ENCODE data around the gene MUC12. TPM values are rescaled to one million over a fixed set of nuclear protein-coding genes. Genes with fewer than 3 reads are reported as not detected.

Gene MUC12
- total and polyA plus RNA-seq, 2 of the 8 experiments (the other 6 are each of a cell fraction or from before 2014, with no cell fraction given), result 7.7 to 16.2 TPM

DNA sequence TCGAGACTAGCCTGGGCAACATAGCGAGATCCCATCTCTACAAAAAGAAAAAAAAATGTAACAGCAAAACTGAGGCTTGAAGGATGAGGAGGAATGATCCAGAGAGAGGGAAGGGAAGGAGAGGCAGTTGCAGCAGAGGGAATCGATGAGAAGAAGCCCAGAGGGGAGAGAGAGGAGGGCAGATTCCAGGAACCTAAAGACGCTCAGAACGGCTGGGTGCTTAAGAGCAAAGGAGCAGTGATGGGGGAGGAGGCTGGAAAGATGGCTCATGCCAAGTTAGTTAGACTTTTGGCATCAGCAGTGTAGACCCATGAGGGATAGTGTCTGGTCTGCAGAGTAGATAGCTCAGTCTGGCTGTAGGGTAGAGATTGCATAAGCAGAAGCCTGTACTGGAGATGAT, 40.3 kb downstream of the MUC12 start:
- FAIRE-seq (no peak), DNase-seq (ENCODE audit: low read depth in 1 of 2, low spot score in 2 of 2) (no peak)
- Histone ChIP-seq H3K27ac (ENCODE audit: low read depth, low read length) (no peak overlapping the region), H3K4me1 (replicated peaks in 1 of 4; ENCODE audit: control insufficient read depth in 3 of 4, insufficient read depth in 4 of 4, low read length in 3 of 4) (no peaks in the 10 kb centered on the region), H2BK120ac (replicated peaks; ENCODE audit: low read depth, low read length) (no peak overlapping the region), H3K4me3 (ENCODE audit: extremely low read depth in 1 of 4, insufficient read depth in 2 of 4, low read depth in 3 of 4, low read length in 4 of 4) (no peak overlapping the region), H3K79me2 (ENCODE audit: control insufficient read depth in 1 of 2, insufficient read depth in 2 of 2, low read length in 2 of 2) (no peaks in the 10 kb centered on the region), H3K18ac (ENCODE audit: extremely low read depth, low read length) (no peak overlapping the region), H3K4me2 (ENCODE audit: insufficient read depth in 1 of 2, low read depth in 2 of 2, low read length in 2 of 2) (no peak overlapping the region), H3K36me3 (ENCODE audit: control insufficient read depth in 2 of 4, insufficient read depth in 4 of 4, low read length in 3 of 4) (peaks cover 0 to 2% (median 0%) of the 10 kb centered on the region in 4 experiments; a peak in 1 of 8 replicates), H4K20me1 (replicated peaks in 1 of 2; ENCODE audit: control insufficient read depth in 1 of 2, insufficient read depth in 2 of 2, low read length in 2 of 2) (no peaks in the 10 kb centered on the region), H2BK15ac (ENCODE audit: low read length) (no peak overlapping the region), H4K8ac (ENCODE audit: extremely low read depth, insufficient read depth, low read length) (no peak overlapping the region), H3K27me3 (replicated peaks in 1 of 4; ENCODE audit: control insufficient read depth in 3 of 4, extremely low read depth in 1 of 4, insufficient read depth in 3 of 4, low read length in 3 of 4) (peaks cover 0 to 2% (median 0%) of the 10 kb centered on the region in 4 experiments; a peak in 1 of 7 replicates), H3K56ac (replicated peaks; ENCODE audit: insufficient read length, low read depth, low read length) (no peak overlapping the region), H2BK20ac (ENCODE audit: low read length) (no peak overlapping the region), H2AFZ (ENCODE audit: low read length) (no peak overlapping the region), H4K5ac (ENCODE audit: insufficient read length, low read depth, low read length) (no peak overlapping the region), H3K4ac (replicated peaks; ENCODE audit: insufficient read length, low read depth, low read length) (no peak overlapping the region), H3K23ac (ENCODE audit: insufficient read length) (no peak overlapping the region), H2BK12ac (ENCODE audit: low read depth, low read length) (no peak overlapping the region), H2AK5ac (ENCODE audit: low read depth, low read length) (no peak overlapping the region), H3K23me2 (ENCODE audit: low read depth, low read length) (no peaks in the 10 kb centered on the region), H3K79me1 (ENCODE audit: low read depth, low read length) (no peaks in the 10 kb centered on the region), H3K14ac (ENCODE audit: insufficient read length) (no peak overlapping the region), H4K91ac (replicated peaks; ENCODE audit: insufficient read length, low read length) (no peak overlapping the region), H2BK5ac (ENCODE audit: low read depth, low read length) (no peak overlapping the region; the same call in 1 of the 2 replicates), H3K9ac (replicated peaks in 1 of 4; ENCODE audit: extremely low read depth in 1 of 4, low read depth in 3 of 4, low read length in 3 of 4) (no peak overlapping the region), H3K9me3 (ENCODE audit: insufficient read depth in 2 of 2, low read depth in 1 of 2, low read length in 1 of 2) (no peaks in the 10 kb centered on the region)
- ChIA-PET CTCF (ENCODE audit: partially characterized antibody) (interaction anchor here (0.9 to 1.6 kb wide), 6 partner anchors 11 to 183 kb away, joined by 3 to 4 read pairs (median 4); partner anchors contain the start of gene MUC17), POLR2A (ENCODE audit: partially characterized antibody) (interaction anchor here (2.3 kb wide), 1 partner anchor 10 kb away, joined by 6 read pairs; the partner anchor contains the start of gene MUC17)
- TF ChIP-seq POLR2A (IDR thresholded peaks at IDR 0.05; ENCODE audit: control extremely low read depth in 1 of 2, low read depth in 2 of 2, low read length in 2 of 2) (no peak), BRCA1 (IDR thresholded peaks at IDR 0.05; ENCODE audit: low read depth, low read length) (no peak), CHD2 (IDR thresholded peaks at IDR 0.05; ENCODE audit: low read length) (no peak), SAP30 (IDR thresholded peaks at IDR 0.05; ENCODE audit: insufficient read depth, insufficient replicate concordance, low read length) (no peak), SIRT6 (IDR thresholded peaks at IDR 0.05; ENCODE audit: low read length) (no peak), SP4 (IDR thresholded peaks at IDR 0.05; ENCODE audit: low read length) (no peak), RFX5 (IDR thresholded peaks at IDR 0.05; ENCODE audit: borderline replicate concordance, low read depth, low read length) (no peak), ASH2L (IDR thresholded peaks at IDR 0.05; ENCODE audit: low read length) (no peak), TAF7 (optimal IDR thresholded peaks at IDR 0.05; ENCODE audit: borderline replicate concordance, low read depth, low read length) (no peak), SIX5 (IDR thresholded peaks at IDR 0.05; ENCODE audit: low read depth, low read length) (no peak), KDM5A (IDR thresholded peaks at IDR 0.05; ENCODE audit: low read length) (no peak), RBBP5 (IDR thresholded peaks at IDR 0.05; ENCODE audit: borderline replicate concordance, low read depth, low read length) (no peak)
- TF ChIP-seq, protein P1, sequence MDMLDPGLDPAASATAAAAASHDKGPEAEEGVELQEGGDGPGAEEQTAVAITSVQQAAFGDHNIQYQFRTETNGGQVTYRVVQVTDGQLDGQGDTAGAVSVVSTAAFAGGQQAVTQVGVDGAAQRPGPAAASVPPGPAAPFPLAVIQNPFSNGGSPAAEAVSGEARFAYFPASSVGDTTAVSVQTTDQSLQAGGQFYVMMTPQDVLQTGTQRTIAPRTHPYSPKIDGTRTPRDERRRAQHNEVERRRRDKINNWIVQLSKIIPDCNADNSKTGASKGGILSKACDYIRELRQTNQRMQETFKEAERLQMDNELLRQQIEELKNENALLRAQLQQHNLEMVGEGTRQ (IDR thresholded peaks at IDR 0.05; ENCODE audit: low read length), result no peak
- WGBS, 2 experiments (ENCODE audit: extremely low coverage in 1 of 2, insufficient coverage in 1 of 2, insufficient read length in 1 of 2, insufficient replicate concordance in 2 of 2, low coverage in 1 of 2, low lambda C conversion rate in 2 of 2, missing lambda C conversion rate in 1 of 2), result 82% methylated on average over 5 of the region's 5 CpGs; no CpG with 5 or more reads in 1 of the 2 experiments
